Transverse colon (tissue), 3 donors: Measurements from ENCODE around the gene YJEFN3.

Source experiments
- CTCF ChIP-seq, 5 experiments: fragments of 200-600 bp in 3 of 5; fragments of 450-650 bp in 2 of 5; sonication (generic) in 3 of 5; IDR thresholded peaks; 1 replicate in 2 of 5; 2 replicates in 3 of 5; pipeline ENCODE4 v1.5.1; 2016 to 2017; ENCODE audit warnings: antibody characterized with exemption in 5 of 5, inconsistent platforms in 3 of 5, mild to moderate bottlenecking in 2 of 5, moderate library complexity in 1 of 5
- POLR2A ChIP-seq: fragments of 450-650 bp; IDR thresholded peaks from one replicate; pipeline ENCODE4 v1.6.1; 2016; ENCODE audit warnings: antibody characterized with exemption, mild to moderate bottlenecking, moderate library complexity

GRCh38 chr19:19499272-19499995, 29.3 kb upstream of the YJEFN3 start:
- no peak for TF ChIP-seq CTCF (IDR thresholded peaks at IDR 0.05)
- TF ChIP-seq POLR2A = no peak
